Endothelial cell of umbilical vein (primary cell): Measurements from ENCODE around the gene FABP2. TPM values are rescaled to one million over a fixed set of nuclear protein-coding genes. Genes with fewer than 3 reads are reported as not detected.
A peak's percentile ranks its signal among the peaks of the same experiment; 100 is the strongest.

Source experiments
- BruUV-seq: library from RNA; stranded (reverse); fragments of 400-500 nt; replicated peaks from 2 replicates; lab custom pipeline; 2021; lab: Mats Ljungman, UMichigan
- CTCF ChIA-PET: fragments of 300-600, 350-600 bp; sonication (Branson Sonifier 250); formaldehyde crosslinking; loops from one replicate; lab custom pipeline; 2021; ENCODE audit warnings: antibody characterized with exemption, inconsistent platforms; lab: Charles Lee
- POLR2A ChIA-PET: fragments of 300-600, 350-600 bp; sonication (Branson Sonifier 250); formaldehyde crosslinking; loops from one replicate; lab custom pipeline; 2021; ENCODE audit warnings: antibody characterized with exemption, inconsistent platforms; lab: Charles Lee
- DNase-seq: peaks from one replicate; pipeline ENCODE4 v3.0.0-alpha.2; 2011; ENCODE audit warnings: low read depth, low spot score
- FAIRE-seq: peaks from 2 replicates; lab custom pipeline; 2011; peaks lifted over from hg19 to GRCh38; lab: Jason Lieb, UNC
- H2AFZ ChIP-seq: 2 replicates; pipeline ENCODE4 v1.6.0; 2012; ENCODE audit warnings: low read depth, low read length, control low read depth, inconsistent platforms
- H3K27ac ChIP-seq: 2 replicates; pipeline ENCODE4 v1.5.1; 2011; ENCODE audit warnings: low read depth, mild to moderate bottlenecking, control low read depth, low read length, moderate library complexity; ENCODE audit not compliant: insufficient read depth
- H3K27me3 ChIP-seq, 2 experiments: 2 replicates each; pipeline versions ENCODE4 v1.6.0 to v1.6.1; 2011; ENCODE audit warnings: low read length in 2 of 2, mixed read lengths in 1 of 2; ENCODE audit not compliant: control insufficient read depth in 2 of 2, insufficient read depth in 2 of 2
- H3K36me3 ChIP-seq, 2 experiments: 2 replicates in 1 of 2; 3 replicates in 1 of 2; pipeline ENCODE4 v1.5.1; 2011; ENCODE audit warnings: low read length in 2 of 2, mild to moderate bottlenecking in 1 of 2, moderate library complexity in 1 of 2; ENCODE audit not compliant: control insufficient read depth in 2 of 2, insufficient read depth in 2 of 2; ENCODE audit errors: extremely low read depth in 1 of 2
- H3K4me1 ChIP-seq: 3 replicates; pipeline ENCODE4 v1.5.1; 2011; ENCODE audit warnings: mild to moderate bottlenecking, low read length; ENCODE audit not compliant: control insufficient read depth, insufficient read depth; ENCODE audit errors: extremely low read depth
- H3K4me2 ChIP-seq: 2 replicates; pipeline ENCODE4 v1.6.1; 2011; ENCODE audit warnings: low read length, control low read depth, mixed read lengths; ENCODE audit not compliant: insufficient read depth
- H3K4me3 ChIP-seq, 3 experiments: fragments of 200-600 bp in 1 of 3; sonication (generic), shearing (Covaris generic) in 1 of 3; replicated peaks in 1 of 3; 2 replicates each; pipeline ENCODE4 v1.5.1; 2011 to 2016; ENCODE audit warnings: control low read depth in 3 of 3, low read length in 3 of 3, mild to moderate bottlenecking in 2 of 3, inconsistent platforms in 1 of 3, low read depth in 1 of 3, moderate library complexity in 1 of 3; ENCODE audit not compliant: insufficient read depth in 1 of 3
- H3K79me2 ChIP-seq: 2 replicates; pipeline ENCODE4 v1.6.0; 2012; ENCODE audit warnings: low read length, inconsistent platforms; ENCODE audit not compliant: control insufficient read depth, insufficient read depth
- H3K9ac ChIP-seq: replicated peaks from 2 replicates; pipeline ENCODE3; 2011; ENCODE audit warnings: low read length, control low read depth; ENCODE audit not compliant: insufficient read depth; ENCODE audit errors: extremely low read depth
- H3K9me1 ChIP-seq: replicated peaks from 3 replicates; pipeline ENCODE4 v1.6.0; 2011; ENCODE audit warnings: mild to moderate bottlenecking, low read length; ENCODE audit not compliant: control insufficient read depth, insufficient read depth; ENCODE audit errors: extremely low read depth
- H3K9me3 ChIP-seq: replicated peaks from 2 replicates; pipeline ENCODE4 v1.5.1; 2012; ENCODE audit warnings: low read length, inconsistent platforms; ENCODE audit not compliant: control insufficient read depth, insufficient read depth
- H4K20me1 ChIP-seq: replicated peaks from 2 replicates; pipeline ENCODE3; 2011; ENCODE audit warnings: mild to moderate bottlenecking, low read length; ENCODE audit not compliant: control insufficient read depth, insufficient read depth; ENCODE audit errors: extremely low read depth
- CTCF ChIP-seq, 2 donors: IDR thresholded peaks; 1 replicate in 1 of 2; 2 replicates in 1 of 2; pipeline ENCODE4 v1.5.1; 2011; ENCODE audit warnings: low read length in 2 of 2, mild to moderate bottlenecking in 2 of 2, moderate library complexity in 2 of 2, control low read depth in 1 of 2, inconsistent platforms in 1 of 2, low read depth in 1 of 2; ENCODE audit not compliant: insufficient read depth in 1 of 2; ENCODE audit errors: extremely low read depth in 1 of 2
- EZH2 ChIP-seq: IDR thresholded peaks from 2 replicates; pipeline ENCODE4 v1.6.1; 2012; ENCODE audit warnings: borderline replicate concordance, low read depth, mild to moderate bottlenecking, moderate library complexity, low read length, inconsistent platforms; ENCODE audit not compliant: severe bottlenecking
- FOS ChIP-seq: IDR thresholded peaks from 2 replicates; pipeline ENCODE4 v1.6.1; 2011; ENCODE audit warnings: mild to moderate bottlenecking, low read length, moderate library complexity, borderline replicate concordance; ENCODE audit not compliant: insufficient read depth
- GATA2 ChIP-seq: IDR thresholded peaks from 2 replicates; pipeline ENCODE4 v1.7.0; 2011; ENCODE audit warnings: low read depth, mild to moderate bottlenecking, moderate library complexity, mixed read lengths, low read length; ENCODE audit not compliant: insufficient read length, insufficient read depth
- JUN ChIP-seq: IDR thresholded peaks from 2 replicates; pipeline ENCODE4 v1.6.1; 2011; ENCODE audit warnings: borderline replicate concordance, low read depth; ENCODE audit not compliant: insufficient read length, insufficient read depth
- MAX ChIP-seq: IDR thresholded peaks from 2 replicates; pipeline ENCODE4 v1.6.1; 2011; ENCODE audit not compliant: insufficient read depth, insufficient read length
- MYC ChIP-seq: IDR thresholded peaks from one replicate; pipeline ENCODE4 v1.6.1; 2011; ENCODE audit warnings: mild to moderate bottlenecking, low read depth, low read length
- POLR2A ChIP-seq: IDR thresholded peaks from 2 replicates; pipeline ENCODE4 v1.6.1; 2012; ENCODE audit warnings: low read depth, mild to moderate bottlenecking, control low read depth, low read length
- POLR2AphosphoS5 ChIP-seq: IDR thresholded peaks from 2 replicates; pipeline ENCODE4 v1.6.1; 2012; ENCODE audit warnings: low read depth, mild to moderate bottlenecking, control low read depth, low read length, moderate library complexity; ENCODE audit not compliant: insufficient read depth
- dilution Hi-C: fragments of 300-500 bp; cut with MboI; formaldehyde crosslinking; loops from one replicate; pipeline ENCODE4 v1.15.0; 2019; ENCODE audit warnings: low sequenced_read_pairs; ENCODE audit not compliant: extremely low pct_ligation_motif_present
- intact Hi-C: fragments of 100-400 bp; cut with micrococcal nuclease; formaldehyde crosslinking; loops from one replicate; pipeline ENCODE4 v1.10.0; 2022
- polyA plus RNA-seq, 4 experiments: library from polyadenylated mRNA; depleted of rRNA in 3 of 4; stranded (reverse) in 3 of 4; unstranded in 1 of 4; fragments of >200 nt; gene quantifications; 2 replicates each; pipeline versions ENCODE4 v1.2.1 to v1.2.3, GENCODE V29; 2011 to 2012; ENCODE audit warnings: missing spikeins in 1 of 4
- total RNA-seq: library from RNA; stranded (reverse); gene quantifications from 2 replicates; pipeline ENCODE4 v1.2.3, GENCODE V29; 2021

FABP2 gene
- total and polyA plus RNA-seq, 2 donors (not counting 3 experiments of a cell fraction or from before 2014, with no cell fraction given) = not detected

GRCh38 chr4:119300101-119300978 is 21.6 kb downstream of the FABP2 start:
- Histone ChIP-seq H3K27me3 (no peaks in the 10 kb centered on the region), H3K36me3 (peaks cover 0 to 3% of the 10 kb centered on the region in 2 experiments), H3K27ac (peak overlapping the region; percentile 60), H3K9ac (peak overlapping the region; percentile 73), H4K20me1 (no peaks in the 10 kb centered on the region), H2AFZ (peak overlapping the region; percentile 99), H3K79me2 (peaks cover 25% of the 10 kb centered on the region), H3K4me3 (peak overlapping the region; percentile 49 to 82 (median 76)), H3K9me3 (no peaks in the 10 kb centered on the region), H3K4me1 (peaks cover 12% of the 10 kb centered on the region), H3K9me1 (no peaks in the 10 kb centered on the region), H3K4me2 (peak overlapping the region; percentile 86)
- TF ChIP-seq CTCF (IDR thresholded peaks at IDR 0.05; ENCODE audit: extremely low read depth in 1 of 2, insufficient read depth in 1 of 2, low read depth in 1 of 2, low read length in 2 of 2) (peak in 1 of 2 donors; percentile 1), GATA2 (no peak), EZH2 (no peak), POLR2A (peak; percentile 78), MAX (peak; percentile 1), MYC (no peak), JUN (no peak), POLR2AphosphoS5 (peak; percentile 88), FOS (no peak)
- TSS peak; percentile 35 for BruUV-seq
- peak; percentile 89 for DNase-seq
- FAIRE-seq = peak; percentile 78
- intact Hi-C loops = loop anchor here (1.0 to 10.0 kb wide), 3 partner anchors 87 to 258 kb away; no protein-coding TSS in a partner anchor
- dilution Hi-C loops = no loop called here
- ChIA-PET CTCF (interaction anchor here (0.8 to 2.0 kb wide), 13 partner anchors 14 to 756 kb away, joined by 3 to 13 read pairs (median 5); partner anchors contain the start of genes PDE5A and USP53), POLR2A (interaction anchor here (2.3 kb wide), 1 partner anchor 88 kb away, joined by 9 read pairs; the partner anchor contains the start of gene USP53)
